HG03457 (cell line): Measurements from ENCODE around the gene EFHC1.

Source experiments
- ATAC-seq: cut with Tn5 transposase; IDR thresholded peaks from one replicate; pipeline ENCODE4 v1.9.1; 2021; ENCODE audit warnings: moderate number of reproducible peaks; ENCODE audit not compliant: unreplicated experiment

Gene EFHC1

GRCh38 chr6:52537001-52537753, 117.0 kb downstream of the EFHC1 start:
- ATAC-seq: peak; percentile 71

DNA sequence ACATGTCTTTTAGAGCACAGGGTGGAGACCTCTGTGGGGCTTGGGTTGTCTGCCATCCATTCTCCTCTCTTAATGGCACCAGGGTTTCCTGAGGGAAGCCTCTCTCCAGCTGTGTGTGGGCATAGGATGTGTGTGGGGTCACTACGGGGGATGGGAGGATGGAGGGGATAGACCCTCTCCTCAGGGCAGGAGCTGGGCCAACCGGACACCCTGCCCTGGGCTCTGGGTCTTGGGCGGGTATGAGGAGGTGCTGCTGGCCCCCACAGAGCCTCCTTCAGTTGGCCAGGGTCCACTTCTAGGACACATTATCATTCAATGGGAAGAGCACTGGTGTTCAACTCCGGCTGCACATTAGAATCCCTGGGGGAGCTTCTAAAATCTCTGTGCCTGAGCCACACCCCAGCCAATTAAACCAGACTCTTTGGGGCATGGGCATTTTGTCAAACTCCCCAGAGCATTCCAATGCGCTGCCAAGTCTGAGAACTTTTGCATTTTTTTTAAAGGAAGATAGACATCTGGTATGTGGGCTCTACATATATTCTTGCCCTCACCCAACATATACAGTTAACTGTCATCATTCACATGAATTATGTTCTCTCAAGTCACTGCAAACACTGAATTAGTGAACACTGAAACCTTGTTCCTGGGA, 118.2 kb downstream of the EFHC1 start:
- ATAC-seq: no peak

- ATAC-seq: no peak
Measured at GRCh38 chr6:52538901-52539354, 118.8 kb downstream of the EFHC1 start.

DNA sequence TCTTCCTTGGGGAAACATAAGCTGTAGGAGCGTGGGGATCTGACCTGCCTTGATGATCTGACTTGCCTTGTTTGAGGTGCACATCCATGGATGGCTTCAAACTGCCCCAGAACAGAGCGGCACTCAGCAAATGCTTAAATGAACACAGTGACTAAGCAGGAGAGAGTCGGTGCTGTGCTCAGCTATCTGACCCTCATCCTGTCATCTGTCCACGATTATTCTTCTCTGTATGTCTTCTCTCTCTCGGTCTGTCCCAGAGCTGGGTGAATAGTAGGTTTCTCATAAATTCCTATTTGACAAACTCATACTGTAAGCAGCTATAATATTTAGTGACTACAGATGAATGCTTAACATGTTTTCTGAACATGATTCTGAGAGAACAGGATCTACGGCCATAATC, 119.5 kb downstream of the EFHC1 start:
- ATAC-seq: no peak

GRCh38 chr6:52540286-52540902, 120.3 kb downstream of the EFHC1 start:
- no peak for ATAC-seq

DNA sequence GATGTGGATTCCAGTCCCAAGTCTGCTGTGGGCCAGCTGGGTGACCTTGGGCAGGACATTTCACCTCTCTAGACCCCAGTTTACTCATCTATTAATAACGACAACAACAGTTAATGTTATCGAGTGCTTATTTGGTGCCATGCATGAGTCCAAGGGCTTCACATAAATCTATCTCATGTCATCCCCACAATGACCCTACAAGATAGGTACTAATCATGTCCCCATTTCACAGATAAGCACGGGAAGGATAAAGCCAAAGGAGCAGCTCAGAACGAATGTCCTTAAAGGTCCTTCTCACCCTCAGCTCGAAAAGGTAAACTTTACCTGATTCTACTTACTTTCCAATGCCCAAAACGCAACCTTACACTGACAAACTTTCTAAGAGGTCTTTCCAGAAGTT, 121.0 kb downstream of the EFHC1 start:
- ATAC-seq: no peak

- ATAC-seq: no peak
Measured at GRCh38 chr6:52543262-52543661, 123.1 kb downstream of the EFHC1 start.

DNA sequence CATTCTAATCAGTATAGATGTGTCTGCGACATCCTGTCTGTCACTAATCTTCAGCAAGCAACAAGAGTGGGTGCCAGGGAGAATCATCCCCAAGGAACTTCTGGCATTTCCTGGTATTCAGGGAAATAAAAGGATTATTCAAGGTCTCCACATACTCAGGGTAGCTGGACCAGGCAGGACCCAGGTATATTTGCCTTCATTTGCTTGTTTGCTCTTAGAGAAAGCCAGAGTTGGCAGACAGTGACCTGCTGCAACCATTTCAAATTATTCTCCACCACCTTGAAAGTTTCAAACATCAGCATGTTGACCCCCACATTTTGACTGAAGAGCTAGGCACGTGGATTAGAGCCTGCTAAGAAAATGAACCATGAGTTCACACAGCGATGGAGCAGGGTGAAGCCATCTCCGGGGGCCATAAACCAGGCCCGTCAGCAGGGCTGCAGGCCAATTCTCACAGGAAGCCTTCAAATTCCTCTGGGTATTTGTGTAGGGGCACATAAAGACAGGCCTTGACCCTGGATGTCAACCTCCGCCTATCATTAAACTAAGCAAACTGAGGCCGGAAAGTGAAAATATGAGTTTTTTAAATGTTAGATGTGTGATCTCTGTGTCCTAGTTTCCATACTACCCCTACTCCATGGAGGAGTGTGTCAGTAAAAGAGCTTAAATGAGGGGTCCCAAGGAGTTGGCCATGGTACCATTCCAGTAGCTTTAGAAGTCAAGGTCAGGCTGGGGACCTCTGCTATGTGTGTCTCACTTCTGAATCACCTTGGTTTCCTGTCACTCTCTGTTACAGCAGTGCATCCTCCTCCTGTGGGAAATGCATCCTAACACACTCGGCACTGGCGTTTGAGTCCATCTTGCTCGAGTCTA, 123.8 kb downstream of the EFHC1 start:
- ATAC-seq: no peak

GRCh38 chr6:52544602-52545405, 124.7 kb downstream of the EFHC1 start:
- ATAC-seq: no peak

GRCh38 chr6:52545406-52546119, 125.4 kb downstream of the EFHC1 start:
- no peak for ATAC-seq

- ATAC-seq: no peak
Measured at GRCh38 chr6:52546192-52546591, 126.0 kb downstream of the EFHC1 start.

DNA sequence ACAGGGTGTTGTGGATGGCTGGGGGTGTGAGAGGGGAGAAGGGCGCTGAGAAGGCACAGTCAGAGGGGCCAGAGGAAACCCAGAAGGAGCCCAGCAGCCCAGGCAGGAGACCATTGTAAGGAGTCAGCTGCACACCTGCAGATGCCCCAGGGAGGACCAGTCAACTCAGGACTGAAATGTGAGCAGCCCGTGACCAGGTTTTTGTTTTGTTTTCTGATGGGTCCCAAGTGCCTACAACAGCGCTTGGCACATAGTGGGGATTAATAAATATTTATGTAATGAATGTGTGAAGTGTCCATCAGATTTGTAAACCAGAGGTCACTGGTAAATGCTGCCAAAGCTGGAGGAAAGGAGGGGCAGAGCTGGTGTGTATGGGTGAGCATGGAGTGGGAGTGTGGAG, 126.5 kb downstream of the EFHC1 start:
- ATAC-seq: peak; percentile 60

DNA sequence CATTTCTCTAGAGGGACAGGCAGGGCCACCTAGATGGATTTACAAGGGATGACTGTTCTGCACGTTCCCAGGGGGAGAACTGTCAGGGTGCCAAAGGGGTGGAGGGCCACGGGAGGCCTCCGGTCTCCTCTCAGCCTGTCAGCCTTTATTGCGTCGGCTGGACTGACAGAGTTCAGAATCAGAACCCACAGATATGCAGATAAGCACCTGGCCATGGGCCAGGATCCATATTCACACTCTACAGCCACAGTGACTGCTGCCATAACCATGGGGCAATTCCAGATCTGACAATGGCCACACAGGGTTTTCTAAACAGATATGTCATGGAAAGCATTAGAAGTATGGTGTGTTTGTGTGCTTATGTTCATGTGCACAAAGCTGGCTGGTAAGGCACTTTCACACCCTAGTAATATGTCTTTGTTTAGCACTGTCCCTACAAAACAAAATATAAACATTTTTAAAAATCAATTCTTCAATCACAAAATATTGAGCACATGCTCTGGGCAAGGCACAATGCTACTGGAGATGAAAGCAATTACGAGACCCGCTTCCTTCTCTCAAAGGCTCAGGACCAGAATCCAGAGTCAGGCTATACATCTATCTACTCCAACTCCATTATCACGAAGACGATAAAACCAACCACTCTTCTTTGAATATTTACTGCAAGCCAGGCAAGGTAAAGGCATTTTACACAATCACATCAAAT, 127.7 kb downstream of the EFHC1 start:
- no peak for ATAC-seq

DNA sequence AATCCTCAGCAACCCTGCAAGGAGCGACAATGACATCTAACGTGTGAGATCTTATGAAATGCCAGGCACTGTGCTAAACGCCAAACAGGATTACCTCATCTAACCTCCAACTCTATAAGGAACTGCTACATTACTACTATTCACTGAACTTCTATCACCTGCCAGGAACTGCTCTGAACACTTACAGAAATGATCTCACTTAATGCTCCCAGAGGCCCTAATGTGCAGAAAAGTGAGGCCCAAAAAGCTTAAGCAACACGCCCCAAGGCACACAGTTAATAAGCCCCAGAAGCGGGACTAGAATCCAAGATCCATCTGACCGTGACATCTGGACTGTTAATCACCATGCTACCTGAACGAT, 128.2 kb downstream of the EFHC1 start:
- ATAC-seq: no peak

- ATAC-seq: no peak
Measured at GRCh38 chr6:52548999-52549398, 128.9 kb downstream of the EFHC1 start.

- ATAC-seq: no peak
Measured at GRCh38 chr6:52549428-52549827, 129.3 kb downstream of the EFHC1 start.

GRCh38 chr6:52550014-52550575, 130.0 kb downstream of the EFHC1 start:
- no peak for ATAC-seq

- no peak for ATAC-seq
Measured at GRCh38 chr6:52550870-52551269, 130.7 kb downstream of the EFHC1 start.
